ENCODE data around the gene TCTN1.
A peak's percentile ranks its signal among the peaks of the same experiment; 100 is the strongest.
"Not testable (repeated sequence)": the region's sequence is repeated elsewhere in the genome, so short reads cannot be mapped to it uniquely, and the experiment has no call there.

Gene TCTN1

DNA sequence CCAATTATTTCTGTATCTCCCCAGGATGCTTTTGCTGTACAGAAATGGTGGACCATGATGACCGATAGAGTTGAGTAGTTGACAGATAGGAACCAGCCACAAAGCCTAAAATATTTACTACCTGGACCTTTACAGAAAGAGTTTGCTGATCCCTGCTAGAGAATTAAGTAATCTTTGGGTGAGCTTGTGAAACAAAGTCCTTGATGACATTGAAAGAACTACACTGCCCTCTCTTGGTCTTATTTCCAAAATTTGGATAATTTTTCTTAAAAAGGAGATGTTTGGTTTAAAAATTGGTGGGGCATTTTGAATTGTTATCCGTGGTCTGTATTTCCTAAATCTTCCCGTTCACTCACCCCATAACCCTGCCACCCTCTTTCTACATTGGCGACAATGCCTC lies 13.7 kb upstream of the TCTN1 start:
- no peak overlapping the region for H3K4me3 ChIP-seq (ENCODE audit: low read depth, low read length)
- peak; percentile 74 for DNase-seq (ENCODE audit: low read depth)
- peak; percentile 24 for TF ChIP-seq CTCF (IDR thresholded peaks at IDR 0.05; ENCODE audit: insufficient read depth, low read depth, low read length, missing control alignments)

DNA sequence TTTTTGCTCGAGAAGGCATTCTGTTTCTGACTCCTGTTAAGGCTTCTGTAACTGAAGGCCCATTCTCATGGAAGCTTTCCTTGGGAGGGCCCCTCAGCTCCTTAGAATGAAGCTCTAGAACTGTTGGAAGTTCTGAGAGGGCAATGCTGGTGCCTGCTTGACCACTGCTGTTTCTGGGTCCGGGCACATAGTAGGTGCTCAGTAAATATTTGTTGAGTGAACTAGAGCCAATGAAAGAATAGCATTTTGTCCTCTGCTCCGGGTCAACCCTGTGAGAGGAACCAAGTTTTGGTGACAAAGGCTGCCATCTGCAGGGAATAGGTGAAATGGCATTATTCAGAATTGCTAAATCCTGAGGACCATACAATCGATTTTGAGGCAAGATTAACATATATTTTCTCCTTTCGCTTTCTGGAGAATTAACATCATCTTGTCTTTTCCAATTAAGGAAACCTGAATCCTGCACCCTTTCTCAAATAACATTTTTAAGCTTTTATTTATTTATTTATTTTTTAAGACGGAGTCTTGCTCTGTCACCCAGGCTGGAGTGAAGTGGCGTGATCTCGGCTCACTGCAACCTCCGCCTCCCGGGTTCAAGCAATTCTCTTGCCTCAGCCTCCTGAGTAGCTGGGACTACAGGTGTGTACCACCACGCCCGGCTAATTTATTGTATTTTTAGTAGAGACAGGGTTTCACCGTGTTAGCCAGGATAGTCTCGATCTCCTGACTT lies 11.7 kb upstream of the TCTN1 start:
- DNase-seq (ENCODE audit: low read depth): peak; percentile 77
- not testable (repeated sequence) for H3K4me3 ChIP-seq (ENCODE audit: low read depth, low read length)
- peak; percentile 63 for TF ChIP-seq CTCF (IDR thresholded peaks at IDR 0.05; ENCODE audit: insufficient read depth, low read depth, low read length, missing control alignments)

DNA sequence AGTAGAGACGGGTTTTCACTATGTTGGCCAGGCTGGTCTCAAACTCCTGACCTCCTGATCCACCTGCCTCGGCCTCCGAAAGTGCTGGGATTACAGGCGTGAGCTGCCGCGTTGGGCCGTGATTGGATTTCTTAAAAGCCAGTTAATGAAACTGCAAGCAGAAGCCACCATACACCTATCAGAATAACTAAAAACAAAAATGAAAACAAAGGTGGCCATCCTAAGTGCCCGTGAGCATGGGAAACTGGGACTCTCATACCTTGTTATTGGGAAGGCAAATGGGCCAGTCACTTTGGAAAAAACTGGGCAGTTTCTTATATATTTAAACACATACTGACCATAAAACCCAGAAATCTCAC lies 7.7 kb upstream of the TCTN1 start:
- peak; percentile 65 for DNase-seq (ENCODE audit: low read depth)
- no peak for TF ChIP-seq CTCF (IDR thresholded peaks at IDR 0.05; ENCODE audit: insufficient read depth, low read depth, low read length, missing control alignments)
- H3K4me3 ChIP-seq (ENCODE audit: low read depth, low read length): peak overlapping the region; percentile 70

DNA sequence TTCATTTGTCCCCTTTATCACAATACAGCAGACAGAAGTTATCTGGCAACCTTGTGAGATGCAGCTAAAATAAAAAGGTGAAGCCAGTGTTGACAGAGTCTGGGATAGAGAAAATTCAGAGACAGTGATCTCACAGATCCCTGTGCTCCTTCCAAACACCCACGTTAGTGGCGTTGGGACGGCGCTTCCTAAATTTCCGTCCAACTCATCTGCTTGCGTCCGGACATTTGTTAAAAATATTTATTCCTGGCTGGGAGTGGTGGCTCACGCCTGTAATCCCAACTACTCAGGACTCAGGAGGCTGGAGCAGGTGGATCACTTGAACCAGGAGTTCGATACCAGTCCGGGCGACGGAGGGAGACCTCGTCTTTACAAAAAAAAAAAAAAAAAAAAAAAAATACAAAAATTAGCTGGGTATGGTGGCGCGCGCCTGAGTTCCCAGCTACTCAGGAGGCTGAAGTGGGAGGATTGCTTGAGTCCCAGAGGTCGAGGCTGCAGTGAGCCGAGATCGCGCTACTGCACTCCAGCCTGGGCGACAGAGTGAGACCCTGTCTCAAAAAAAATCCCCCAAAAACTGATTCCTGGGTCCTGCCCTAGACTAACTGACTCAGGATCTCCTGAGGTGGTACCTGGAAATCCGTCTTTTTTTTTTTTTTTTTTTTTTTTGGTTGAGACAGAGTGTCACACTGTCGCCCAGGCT lies 708 bp upstream of the TCTN1 start:
- peak overlapping the region; percentile 76 for H3K4me3 ChIP-seq (ENCODE audit: low read depth, low read length)
- TF ChIP-seq CTCF (IDR thresholded peaks at IDR 0.05; ENCODE audit: insufficient read depth, low read depth, low read length, missing control alignments): no peak
- no peak for DNase-seq (ENCODE audit: low read depth)

GRCh38 chr12:110615171-110615570 lies 1.2 kb downstream of the TCTN1 start:
- no peak for TF ChIP-seq CTCF (IDR thresholded peaks at IDR 0.05; ENCODE audit: insufficient read depth, low read depth, low read length, missing control alignments)
- DNase-seq (ENCODE audit: low read depth): peak; percentile 58
- peak overlapping the region; percentile 76 for H3K4me3 ChIP-seq (ENCODE audit: low read depth, low read length)

DNA sequence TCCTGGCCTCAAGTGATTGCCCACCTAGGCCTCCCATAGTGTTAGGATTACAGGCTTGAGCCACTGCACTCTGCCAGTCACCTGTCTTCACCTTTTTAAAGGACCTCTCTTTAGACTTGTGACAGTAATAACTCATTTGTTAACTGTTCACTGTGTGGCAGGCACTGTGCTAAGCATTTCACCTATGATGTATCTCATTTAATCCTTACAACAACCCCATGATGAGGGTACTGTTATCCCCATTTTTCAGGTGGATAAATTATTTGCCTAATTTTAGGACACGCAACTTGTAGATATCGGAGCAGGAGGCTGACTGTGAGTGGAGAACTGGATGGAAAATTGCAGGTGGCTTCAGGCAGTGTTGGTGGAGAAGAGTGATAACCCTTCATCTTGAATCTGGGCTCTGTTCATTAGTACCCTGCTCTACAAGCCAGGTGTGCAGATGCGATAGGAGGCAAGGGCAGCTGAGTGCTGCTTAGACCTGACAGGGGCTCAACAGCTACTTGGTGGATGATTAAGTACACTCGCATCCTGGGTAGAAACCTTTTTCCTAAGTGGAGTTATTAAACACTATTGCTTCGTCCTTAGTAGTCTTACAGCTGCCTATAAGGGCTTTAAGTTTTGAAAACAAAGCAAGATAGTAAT lies 2.7 kb downstream of the TCTN1 start:
- no peak for DNase-seq (ENCODE audit: low read depth)
- H3K4me3 ChIP-seq (ENCODE audit: low read depth, low read length): no peak overlapping the region
- no peak for TF ChIP-seq CTCF (IDR thresholded peaks at IDR 0.05; ENCODE audit: insufficient read depth, low read depth, low read length, missing control alignments)
